Fibroblast of lung (primary cell): ENCODE measurements around the gene ZNF564. TPM values are rescaled to one million over a fixed set of nuclear protein-coding genes. Genes with fewer than 3 reads are reported as not detected.
A peak's percentile ranks its signal among the peaks of the same experiment; 100 is the strongest.

ENCODE experiments used
- DNase-seq, 2 donors: peaks; one replicate each; pipeline versions ENCODE4 v3.0.0 to v3.0.0-alpha.2; 2010; ENCODE audit warnings: low read depth in 2 of 2
- H2AFZ ChIP-seq: 2 replicates; pipeline ENCODE4 v1.5.1; 2012; ENCODE audit warnings: low read length, control low read depth, inconsistent platforms
- H3K27ac ChIP-seq: 2 replicates; pipeline ENCODE4 v1.5.1; 2011; ENCODE audit warnings: low read length, control low read depth; ENCODE audit not compliant: insufficient read depth
- H3K27me3 ChIP-seq: 2 replicates; pipeline ENCODE4 v1.5.1; 2011; ENCODE audit warnings: mild to moderate bottlenecking, low read length; ENCODE audit not compliant: control insufficient read depth, insufficient read depth
- H3K36me3 ChIP-seq: 2 replicates; pipeline ENCODE4 v1.5.1; 2011; ENCODE audit warnings: low read length; ENCODE audit not compliant: control insufficient read depth, insufficient read depth
- H3K4me1 ChIP-seq: 2 replicates; pipeline ENCODE4 v1.5.1; 2011; ENCODE audit warnings: low read length; ENCODE audit not compliant: control insufficient read depth, insufficient read depth; ENCODE audit errors: extremely low read depth
- H3K4me2 ChIP-seq: 2 replicates; pipeline ENCODE4 v1.5.1; 2011; ENCODE audit warnings: low read length, control low read depth; ENCODE audit not compliant: insufficient read depth; ENCODE audit errors: extremely low read depth
- H3K4me3 ChIP-seq, 4 experiments: fragments of 200-600 bp in 1 of 4; sonication (generic) in 1 of 4; replicated peaks in 1 of 4; 2 replicates each; pipeline ENCODE4 v1.5.1; 2011 to 2016; ENCODE audit warnings: low read length in 4 of 4, low read depth in 3 of 4, mild to moderate bottlenecking in 3 of 4, control low read depth in 2 of 4, inconsistent platforms in 1 of 4, mixed read lengths in 1 of 4; ENCODE audit not compliant: insufficient read depth in 1 of 4; ENCODE audit errors: control extremely low read depth in 1 of 4
- H3K79me2 ChIP-seq: 2 replicates; pipeline ENCODE4 v1.5.1; 2012; ENCODE audit warnings: mild to moderate bottlenecking, low read length, inconsistent platforms; ENCODE audit not compliant: control insufficient read depth, insufficient read depth
- H3K9ac ChIP-seq: 2 replicates; pipeline ENCODE4 v1.5.1; 2011; ENCODE audit warnings: mild to moderate bottlenecking, low read length, control low read depth; ENCODE audit not compliant: insufficient read depth
- H3K9me3 ChIP-seq: 2 replicates; pipeline ENCODE4 v1.5.1; 2012; ENCODE audit warnings: low read depth, low read length; ENCODE audit not compliant: control insufficient read depth, insufficient read depth
- H4K20me1 ChIP-seq: 2 replicates; pipeline ENCODE4 v1.5.1; 2011; ENCODE audit warnings: low read length; ENCODE audit not compliant: control insufficient read depth, insufficient read depth; ENCODE audit errors: extremely low read depth
- CTCF ChIP-seq, 2 donors: IDR thresholded peaks in 1 of 2; conservative IDR thresholded peaks in 1 of 2; 1 replicate in 1 of 2; 2 replicates in 1 of 2; pipeline ENCODE4 v1.5.1; 2011 to 2012; ENCODE audit warnings: low read length in 2 of 2, control low read depth in 1 of 2, inconsistent platforms in 1 of 2, low read depth in 1 of 2, mild to moderate bottlenecking in 1 of 2
- EZH2 ChIP-seq: IDR thresholded peaks from 2 replicates; pipeline ENCODE4 v1.5.1; 2012; ENCODE audit warnings: low read length, control low read depth, mild to moderate bottlenecking; ENCODE audit errors: missing control alignments
- polyA minus RNA-seq: library from RNA; depleted of rRNA, polyadenylated mRNA; stranded (reverse); fragments of >200 nt; gene quantifications from 2 replicates; pipeline ENCODE4 v1.2.3, GENCODE V29; 2011; ENCODE audit warnings: low replicate concordance
- polyA plus RNA-seq, 2 donors: library from polyadenylated mRNA; depleted of rRNA in 1 of 2; stranded (reverse) in 1 of 2; unstranded in 1 of 2; fragments of >200 nt; gene quantifications; 2 replicates each; pipeline ENCODE4 v1.2.1, GENCODE V29; 2011 to 2012; ENCODE audit warnings: missing spikeins in 1 of 2
- total RNA-seq: library from RNA; depleted of rRNA; stranded (reverse); fragments of >200 nt; gene quantifications from 2 replicates; pipeline ENCODE4 v1.2.1, GENCODE V29; 2014

Gene ZNF564
- total RNA-seq = 10.3 and 12.2 TPM in 2 replicates
- 2.8 and 4.5 TPM in 2 replicates for polyA plus RNA-seq
- 2.3 and 3.2 TPM in 2 replicates for polyA plus RNA-seq (2012)
- 0.30 and 1.5 TPM in 2 replicates for polyA minus RNA-seq

GRCh38 chr19:12551060-12551832, at the start of gene ZNF564:
TSS of gene ZNF564 (minus strand) at chr19:12551482. CDS start at chr19:12551332, 150 bp downstream.
- Histone ChIP-seq H3K27ac (peak within 1 kb of the TSS; percentile 88), H3K9me3 (no peaks in the 10 kb centered on the region), H3K4me2 (peak within 1 kb of the TSS; percentile 93), H3K79me2 (peaks cover 15% of the 10 kb centered on the region), H2AFZ (peak within 1 kb of the TSS; percentile 99), H3K27me3 (no peaks in the 10 kb centered on the region), H3K4me3 (peak within 1 kb of the TSS; percentile 79 to 94 (median 86)), H3K36me3 (no peaks in the 10 kb centered on the region), H3K9ac (peak within 1 kb of the TSS; percentile 92), H4K20me1 (no peaks in the 10 kb centered on the region), H3K4me1 (no peaks in the 10 kb centered on the region)
- peak; percentile 98 to 99 for DNase-seq
- TF ChIP-seq EZH2 (no peak), CTCF (conservative IDR thresholded peaks at IDR 0.05 in 1 of 2, IDR thresholded peaks at IDR 0.05 in 1 of 2; ENCODE audit: low read depth in 1 of 2, low read length in 2 of 2) (no peak)

DNA sequence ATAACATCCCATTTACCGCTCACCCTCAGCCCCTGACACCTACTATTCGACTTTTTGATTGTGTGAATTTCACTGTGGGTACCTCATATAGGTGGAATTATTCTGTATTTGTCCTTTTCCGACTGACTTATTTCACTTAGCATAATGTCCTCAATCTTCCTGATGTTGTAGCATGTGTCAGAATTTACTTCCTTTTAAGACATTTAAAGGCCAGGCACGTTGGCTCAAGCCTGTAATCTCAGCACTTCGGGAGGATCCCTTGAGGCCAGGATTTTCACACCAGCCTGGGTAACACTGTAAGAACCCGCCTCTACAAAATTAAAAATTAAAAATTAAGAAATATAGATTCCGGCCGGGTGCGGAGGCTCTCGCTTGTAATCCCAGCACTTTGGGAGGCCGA, 46.3 kb upstream of the ZNF564 start:
- no peaks in the 10 kb centered on the region for H3K79me2 ChIP-seq
- no peak for TF ChIP-seq CTCF (conservative IDR thresholded peaks at IDR 0.05 in 1 of 2, IDR thresholded peaks at IDR 0.05 in 1 of 2; ENCODE audit: low read depth in 1 of 2, low read length in 2 of 2)
- TF ChIP-seq EZH2 = no peak
- no peak overlapping the region for H2AFZ ChIP-seq
- H4K20me1 ChIP-seq = no peaks in the 10 kb centered on the region
- H3K4me2 ChIP-seq = no peak overlapping the region
- DNase-seq = no peak
- H3K9ac ChIP-seq = no peak overlapping the region
- no peaks in the 10 kb centered on the region for H3K4me1 ChIP-seq
- H3K36me3 ChIP-seq = peaks cover 1% of the 10 kb centered on the region
- no peaks in the 10 kb centered on the region for H3K9me3 ChIP-seq
- H3K4me3 ChIP-seq = no peak overlapping the region
- no peak overlapping the region for H3K27ac ChIP-seq
- H3K27me3 ChIP-seq = no peaks in the 10 kb centered on the region

DNA sequence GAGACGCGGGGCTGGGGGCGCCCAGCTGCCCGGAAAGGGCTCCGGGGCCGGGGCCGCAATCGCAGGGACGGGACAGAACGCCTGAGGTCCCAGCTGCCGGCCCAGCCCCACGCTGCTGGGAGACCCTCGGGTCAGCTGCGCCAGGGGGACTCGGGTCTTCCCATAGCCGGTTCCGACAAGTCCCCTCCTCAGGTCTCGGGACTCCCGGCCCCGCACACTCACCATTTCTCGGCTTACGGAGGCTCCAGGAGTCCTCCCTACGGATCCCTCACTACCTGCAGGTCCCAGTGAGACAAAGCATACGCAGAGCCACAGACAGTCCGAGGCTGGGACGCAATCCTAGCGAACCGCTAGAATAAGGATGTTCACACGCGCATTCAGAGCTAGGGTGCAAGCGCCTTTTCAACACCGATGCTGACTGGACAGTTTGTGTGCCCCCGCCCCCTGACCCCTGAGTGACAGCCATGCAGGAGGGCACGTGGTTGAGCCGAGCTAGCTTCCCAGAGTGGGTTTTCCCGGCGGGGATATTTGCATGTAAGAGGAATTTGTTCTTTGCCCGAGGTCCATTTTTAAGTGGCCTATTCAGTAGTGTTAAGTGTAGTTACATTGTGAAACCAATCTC, 45.8 kb upstream of the ZNF564 start:
- H3K4me2 ChIP-seq = no peak overlapping the region
- no peaks in the 10 kb centered on the region for H3K4me1 ChIP-seq
- H3K27ac ChIP-seq = no peak overlapping the region
- no peaks in the 10 kb centered on the region for H4K20me1 ChIP-seq
- H3K27me3 ChIP-seq = no peaks in the 10 kb centered on the region
- DNase-seq = no peak
- no peaks in the 10 kb centered on the region for H3K79me2 ChIP-seq
- H3K4me3 ChIP-seq = no peak overlapping the region
- H3K9me3 ChIP-seq = no peaks in the 10 kb centered on the region
- peaks cover 1% of the 10 kb centered on the region for H3K36me3 ChIP-seq
- no peak overlapping the region for H3K9ac ChIP-seq
- TF ChIP-seq EZH2 = no peak
- TF ChIP-seq CTCF (conservative IDR thresholded peaks at IDR 0.05 in 1 of 2, IDR thresholded peaks at IDR 0.05 in 1 of 2; ENCODE audit: low read depth in 1 of 2, low read length in 2 of 2) = no peak
- no peak overlapping the region for H2AFZ ChIP-seq
